Lower leg skin (tissue), 3 donors: ENCODE measurements around the gene DTX4.

Source experiments
- POLR2A ChIP-seq, 2 donors: fragments of 450-650 bp; IDR thresholded peaks; one replicate each; pipeline ENCODE4 v1.6.1; 2016 to 2017; ENCODE audit warnings: antibody characterized with exemption in 2 of 2, mild to moderate bottlenecking in 1 of 2, moderate library complexity in 1 of 2
- TF ChIP-seq, protein P1 (sequence below), 3 donors: fragments of 450-650 bp; IDR thresholded peaks; one replicate each; pipeline ENCODE4 v1.5.1; 2016; ENCODE audit warnings: antibody characterized with exemption in 3 of 3, mild to moderate bottlenecking in 3 of 3, moderate library complexity in 2 of 3

DNA sequence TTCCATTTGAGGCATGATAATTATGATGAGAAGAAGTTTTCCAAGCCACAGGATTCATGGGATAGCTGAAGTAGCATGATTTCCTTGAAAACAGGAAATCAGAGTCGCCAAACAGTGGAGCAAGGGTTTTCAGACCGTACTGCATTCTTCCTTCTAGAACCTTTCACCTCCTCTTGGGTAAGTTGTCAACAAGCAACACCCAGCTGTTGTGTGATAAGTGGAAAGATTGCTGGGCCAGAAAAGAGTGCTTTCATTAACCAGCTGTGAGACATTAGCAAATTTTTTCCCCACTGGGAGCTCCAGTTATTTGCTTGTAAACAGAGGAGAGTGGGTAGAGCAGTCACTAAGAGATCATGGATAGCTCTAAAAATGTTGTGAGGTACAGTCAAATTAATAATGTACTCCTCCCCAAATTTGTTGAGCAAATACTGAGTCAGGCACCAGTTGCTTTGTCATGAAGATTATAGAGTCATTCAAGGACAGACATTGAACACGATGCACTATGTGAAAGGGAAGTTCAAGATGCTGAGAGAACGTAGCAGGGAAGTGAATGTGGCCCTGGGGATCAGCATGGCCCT is 52.5 kb downstream of the DTX4 start:
- TF ChIP-seq, protein P1, sequence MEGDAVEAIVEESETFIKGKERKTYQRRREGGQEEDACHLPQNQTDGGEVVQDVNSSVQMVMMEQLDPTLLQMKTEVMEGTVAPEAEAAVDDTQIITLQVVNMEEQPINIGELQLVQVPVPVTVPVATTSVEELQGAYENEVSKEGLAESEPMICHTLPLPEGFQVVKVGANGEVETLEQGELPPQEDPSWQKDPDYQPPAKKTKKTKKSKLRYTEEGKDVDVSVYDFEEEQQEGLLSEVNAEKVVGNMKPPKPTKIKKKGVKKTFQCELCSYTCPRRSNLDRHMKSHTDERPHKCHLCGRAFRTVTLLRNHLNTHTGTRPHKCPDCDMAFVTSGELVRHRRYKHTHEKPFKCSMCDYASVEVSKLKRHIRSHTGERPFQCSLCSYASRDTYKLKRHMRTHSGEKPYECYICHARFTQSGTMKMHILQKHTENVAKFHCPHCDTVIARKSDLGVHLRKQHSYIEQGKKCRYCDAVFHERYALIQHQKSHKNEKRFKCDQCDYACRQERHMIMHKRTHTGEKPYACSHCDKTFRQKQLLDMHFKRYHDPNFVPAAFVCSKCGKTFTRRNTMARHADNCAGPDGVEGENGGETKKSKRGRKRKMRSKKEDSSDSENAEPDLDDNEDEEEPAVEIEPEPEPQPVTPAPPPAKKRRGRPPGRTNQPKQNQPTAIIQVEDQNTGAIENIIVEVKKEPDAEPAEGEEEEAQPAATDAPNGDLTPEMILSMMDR (IDR thresholded peaks at IDR 0.05), result no peak
- TF ChIP-seq POLR2A (IDR thresholded peaks at IDR 0.05), result no peak
